ENCODE data around the gene CCNI2. TPM values are rescaled to one million over a fixed set of nuclear protein-coding genes. Genes with fewer than 3 reads are reported as not detected.

Gene CCNI2
- total and polyA plus RNA-seq, 2 donors (not counting 1 experiment from before 2014, with no cell fraction given) = not detected

- H3K4me1 ChIP-seq (ENCODE audit: control insufficient read depth, extremely low read depth, insufficient read depth, low read length) = no peaks in the 10 kb centered on the region
- H3K27ac ChIP-seq (ENCODE audit: insufficient read depth, low read length) = no peak overlapping the region
- H3K9ac ChIP-seq (ENCODE audit: insufficient read depth, low read length) = no peak overlapping the region
- H3K36me3 ChIP-seq (ENCODE audit: control insufficient read depth, insufficient read depth, low read length) = no peaks in the 10 kb centered on the region
- peak; percentile 4 to 43 for DNase-seq (ENCODE audit: low read depth in 2 of 2)
- H3K4me3 ChIP-seq (replicated peaks in 1 of 4; ENCODE audit: control extremely low read depth in 1 of 4, insufficient read depth in 1 of 4, low read depth in 3 of 4, low read length in 4 of 4) = no peak overlapping the region
- H2AFZ ChIP-seq (ENCODE audit: low read length) = no peak overlapping the region
- no peak overlapping the region for H3K4me2 ChIP-seq (ENCODE audit: extremely low read depth, insufficient read depth, low read length)
- no peak for TF ChIP-seq EZH2 (IDR thresholded peaks at IDR 0.05; ENCODE audit: low read length, missing control alignments)
- TF ChIP-seq, protein P1, sequence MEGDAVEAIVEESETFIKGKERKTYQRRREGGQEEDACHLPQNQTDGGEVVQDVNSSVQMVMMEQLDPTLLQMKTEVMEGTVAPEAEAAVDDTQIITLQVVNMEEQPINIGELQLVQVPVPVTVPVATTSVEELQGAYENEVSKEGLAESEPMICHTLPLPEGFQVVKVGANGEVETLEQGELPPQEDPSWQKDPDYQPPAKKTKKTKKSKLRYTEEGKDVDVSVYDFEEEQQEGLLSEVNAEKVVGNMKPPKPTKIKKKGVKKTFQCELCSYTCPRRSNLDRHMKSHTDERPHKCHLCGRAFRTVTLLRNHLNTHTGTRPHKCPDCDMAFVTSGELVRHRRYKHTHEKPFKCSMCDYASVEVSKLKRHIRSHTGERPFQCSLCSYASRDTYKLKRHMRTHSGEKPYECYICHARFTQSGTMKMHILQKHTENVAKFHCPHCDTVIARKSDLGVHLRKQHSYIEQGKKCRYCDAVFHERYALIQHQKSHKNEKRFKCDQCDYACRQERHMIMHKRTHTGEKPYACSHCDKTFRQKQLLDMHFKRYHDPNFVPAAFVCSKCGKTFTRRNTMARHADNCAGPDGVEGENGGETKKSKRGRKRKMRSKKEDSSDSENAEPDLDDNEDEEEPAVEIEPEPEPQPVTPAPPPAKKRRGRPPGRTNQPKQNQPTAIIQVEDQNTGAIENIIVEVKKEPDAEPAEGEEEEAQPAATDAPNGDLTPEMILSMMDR (conservative IDR thresholded peaks at IDR 0.05 in 1 of 2, IDR thresholded peaks at IDR 0.05 in 1 of 2; ENCODE audit: low read depth in 1 of 2, low read length in 2 of 2) = peak in 1 of 2 donors; percentile 31
- H3K27me3 ChIP-seq (ENCODE audit: control insufficient read depth, insufficient read depth, low read length) = no peaks in the 10 kb centered on the region
- no peaks in the 10 kb centered on the region for H4K20me1 ChIP-seq (ENCODE audit: control insufficient read depth, extremely low read depth, insufficient read depth, low read length)
- H3K9me3 ChIP-seq (ENCODE audit: control insufficient read depth, insufficient read depth, low read depth, low read length) = no peaks in the 10 kb centered on the region
- H3K79me2 ChIP-seq (ENCODE audit: control insufficient read depth, insufficient read depth, low read length) = no peaks in the 10 kb centered on the region
These were observed 32.5 kb upstream of the CCNI2 start for GRCh38 chr5:132714456-132715307.

DNA sequence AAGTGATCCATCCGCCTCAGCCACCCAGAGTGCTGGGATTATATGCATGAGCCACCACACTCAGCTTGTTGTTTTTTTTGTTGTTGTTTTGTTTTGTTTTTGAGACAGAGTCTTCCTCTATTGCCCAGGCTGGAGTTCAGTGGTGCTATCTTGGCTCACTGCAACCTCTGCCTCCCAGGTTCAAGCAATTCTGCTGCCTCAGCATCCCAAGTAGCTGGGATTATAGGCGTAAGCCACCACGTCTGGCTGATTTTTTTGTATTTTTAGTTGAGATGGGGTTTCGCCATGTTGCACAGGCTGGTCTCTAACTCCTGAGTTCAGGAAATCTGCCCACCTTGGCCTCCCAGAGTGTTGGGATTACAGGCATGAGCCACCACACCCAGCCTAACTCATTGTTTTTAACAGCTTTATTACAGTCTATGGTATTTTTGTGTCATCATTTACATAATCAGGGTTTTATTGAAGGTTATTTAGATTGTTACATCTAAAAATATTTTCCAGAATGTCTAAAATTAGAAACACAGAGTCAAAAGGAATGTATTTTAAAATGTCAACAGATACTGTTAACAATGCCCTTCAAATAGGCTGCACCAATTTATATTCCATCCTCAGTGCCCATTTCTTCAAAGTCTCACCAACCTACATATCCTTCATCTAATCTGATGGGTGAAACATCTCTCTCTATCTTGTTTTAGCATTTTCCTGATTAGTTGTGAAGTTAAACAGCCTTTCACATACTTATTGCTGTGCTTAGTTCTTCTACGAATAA lies 28.5 kb upstream of the CCNI2 start:
- no peak overlapping the region for H2AFZ ChIP-seq (ENCODE audit: low read length)
- H3K4me2 ChIP-seq (ENCODE audit: extremely low read depth, insufficient read depth, low read length) = no peak overlapping the region
- no peaks in the 10 kb centered on the region for H3K36me3 ChIP-seq (ENCODE audit: control insufficient read depth, insufficient read depth, low read length)
- H3K79me2 ChIP-seq (ENCODE audit: control insufficient read depth, insufficient read depth, low read length) = no peaks in the 10 kb centered on the region
- DNase-seq (ENCODE audit: low read depth in 2 of 2) = no peak
- no peak overlapping the region for H3K27ac ChIP-seq (ENCODE audit: insufficient read depth, low read length)
- no peaks in the 10 kb centered on the region for H4K20me1 ChIP-seq (ENCODE audit: control insufficient read depth, extremely low read depth, insufficient read depth, low read length)
- no peak overlapping the region for H3K4me3 ChIP-seq (replicated peaks in 1 of 4; ENCODE audit: control extremely low read depth in 1 of 4, insufficient read depth in 1 of 4, low read depth in 3 of 4, low read length in 4 of 4)
- H3K9ac ChIP-seq (ENCODE audit: insufficient read depth, low read length) = no peak overlapping the region
- no peaks in the 10 kb centered on the region for H3K4me1 ChIP-seq (ENCODE audit: control insufficient read depth, extremely low read depth, insufficient read depth, low read length)
- TF ChIP-seq EZH2 (IDR thresholded peaks at IDR 0.05; ENCODE audit: low read length, missing control alignments) = no peak
- no peaks in the 10 kb centered on the region for H3K27me3 ChIP-seq (ENCODE audit: control insufficient read depth, insufficient read depth, low read length)
- no peaks in the 10 kb centered on the region for H3K9me3 ChIP-seq (ENCODE audit: control insufficient read depth, insufficient read depth, low read depth, low read length)

DNA sequence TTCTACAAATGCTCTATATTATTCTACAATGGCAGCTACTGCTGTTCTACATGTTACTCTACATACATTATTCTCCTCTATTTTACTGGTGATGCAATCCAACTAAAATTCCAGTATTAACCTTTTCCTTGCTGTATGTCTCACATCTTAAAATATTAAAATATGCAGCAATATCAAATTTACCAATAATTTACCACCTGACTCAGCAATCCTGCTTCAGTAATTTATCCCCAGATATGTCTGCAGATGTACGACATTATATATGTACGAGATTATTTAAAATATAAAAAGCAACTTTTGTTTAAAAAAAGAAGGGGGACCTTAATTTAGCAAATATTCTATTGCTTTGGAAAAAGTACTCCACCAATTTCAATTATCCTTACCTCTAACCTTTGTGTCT lies 21.5 kb upstream of the CCNI2 start:
- no peak overlapping the region for H2AFZ ChIP-seq (ENCODE audit: low read length)
- H3K4me3 ChIP-seq (replicated peaks in 1 of 4; ENCODE audit: control extremely low read depth in 1 of 4, insufficient read depth in 1 of 4, low read depth in 3 of 4, low read length in 4 of 4) = no peak overlapping the region
- no peak overlapping the region for H3K27ac ChIP-seq (ENCODE audit: insufficient read depth, low read length)
- H4K20me1 ChIP-seq (ENCODE audit: control insufficient read depth, extremely low read depth, insufficient read depth, low read length) = no peaks in the 10 kb centered on the region
- H3K4me2 ChIP-seq (ENCODE audit: extremely low read depth, insufficient read depth, low read length) = no peak overlapping the region
- H3K36me3 ChIP-seq (ENCODE audit: control insufficient read depth, insufficient read depth, low read length) = peaks cover 2% of the 10 kb centered on the region
- no peaks in the 10 kb centered on the region for H3K27me3 ChIP-seq (ENCODE audit: control insufficient read depth, insufficient read depth, low read length)
- H3K4me1 ChIP-seq (ENCODE audit: control insufficient read depth, extremely low read depth, insufficient read depth, low read length) = no peaks in the 10 kb centered on the region
- TF ChIP-seq, protein P1 (conservative IDR thresholded peaks at IDR 0.05 in 1 of 2, IDR thresholded peaks at IDR 0.05 in 1 of 2; ENCODE audit: low read depth in 1 of 2, low read length in 2 of 2) = no peak
- no peaks in the 10 kb centered on the region for H3K9me3 ChIP-seq (ENCODE audit: control insufficient read depth, insufficient read depth, low read depth, low read length)
- no peaks in the 10 kb centered on the region for H3K79me2 ChIP-seq (ENCODE audit: control insufficient read depth, insufficient read depth, low read length)
- H3K9ac ChIP-seq (ENCODE audit: insufficient read depth, low read length) = no peak overlapping the region
- no peak for DNase-seq (ENCODE audit: low read depth in 2 of 2)
